Measurements from ENCODE around the gene TSACC.
"Not testable (repeated sequence)": the region's sequence is repeated elsewhere in the genome, so short reads cannot be mapped to it uniquely, and the experiment has no call there.

TSACC gene

DNA sequence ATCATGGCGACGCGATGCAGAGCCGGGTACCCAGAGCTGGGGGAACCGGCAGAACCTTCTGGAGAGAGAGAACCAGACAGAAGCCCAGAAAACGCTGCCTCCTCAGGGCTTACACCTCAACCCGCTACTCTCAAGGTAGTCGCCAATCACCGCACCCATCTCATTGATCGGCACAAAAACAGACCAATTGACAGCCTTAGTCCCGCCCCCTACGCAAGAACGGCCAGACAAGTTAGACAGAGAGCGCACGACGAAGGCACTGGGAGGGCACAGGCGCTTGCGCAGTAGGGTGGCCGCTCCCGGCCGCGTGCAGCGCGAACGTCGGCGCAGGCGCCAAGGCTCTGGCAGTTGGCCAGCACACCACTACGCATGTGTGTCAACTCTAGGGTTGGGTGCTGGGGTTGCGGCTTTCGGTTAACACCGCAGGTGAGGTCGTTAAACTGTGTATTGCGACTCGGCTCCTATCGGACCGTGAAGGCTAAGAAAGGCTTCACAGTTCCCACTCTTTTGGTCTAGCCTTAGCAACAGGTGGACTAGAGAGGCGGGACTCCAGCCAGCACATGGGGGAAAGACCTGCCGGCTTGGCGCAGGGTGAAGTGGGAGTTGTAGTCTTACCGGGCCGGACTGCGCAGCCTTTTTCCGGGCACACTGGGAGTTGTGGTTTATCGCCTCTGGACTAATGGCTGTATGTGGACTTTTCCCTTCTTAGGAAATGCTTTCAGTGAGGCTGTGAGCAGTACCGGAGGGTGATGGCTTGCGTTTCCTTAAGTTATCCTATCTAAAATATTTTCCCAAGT lies at the start of gene TSACC, which contains the start of gene CCT3:
TSS of gene TSACC (plus strand) at position 347 of the 797 bp plus-strand sequence. CDS start 1,232 bp downstream, outside the sequence.
TSS of gene CCT3 (minus strand) at position 113 of the 797 bp plus-strand sequence. CDS start at position 5, 108 bp downstream.
- peak; percentile 100 for DNase-seq

DNA sequence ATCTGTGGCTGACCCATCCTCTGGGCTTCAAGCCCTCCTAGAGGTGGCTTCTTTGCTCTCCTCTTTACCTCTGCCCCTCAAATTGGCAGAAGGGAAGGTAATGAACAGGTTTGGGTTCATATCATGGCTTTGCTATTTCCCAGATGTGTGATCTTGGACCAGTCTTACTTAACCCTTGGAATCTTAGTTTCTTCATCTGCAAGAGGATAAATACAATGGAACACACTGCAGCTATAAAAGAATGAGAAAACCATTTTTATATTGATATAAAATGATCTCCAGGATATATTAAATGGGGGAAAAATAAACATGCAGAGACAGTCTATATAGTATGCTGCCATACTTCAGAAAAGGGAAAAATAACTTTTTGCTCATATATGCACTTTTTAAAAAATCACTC lies 48.5 kb upstream of the TSACC start:
- DNase-seq: no peak

DNA sequence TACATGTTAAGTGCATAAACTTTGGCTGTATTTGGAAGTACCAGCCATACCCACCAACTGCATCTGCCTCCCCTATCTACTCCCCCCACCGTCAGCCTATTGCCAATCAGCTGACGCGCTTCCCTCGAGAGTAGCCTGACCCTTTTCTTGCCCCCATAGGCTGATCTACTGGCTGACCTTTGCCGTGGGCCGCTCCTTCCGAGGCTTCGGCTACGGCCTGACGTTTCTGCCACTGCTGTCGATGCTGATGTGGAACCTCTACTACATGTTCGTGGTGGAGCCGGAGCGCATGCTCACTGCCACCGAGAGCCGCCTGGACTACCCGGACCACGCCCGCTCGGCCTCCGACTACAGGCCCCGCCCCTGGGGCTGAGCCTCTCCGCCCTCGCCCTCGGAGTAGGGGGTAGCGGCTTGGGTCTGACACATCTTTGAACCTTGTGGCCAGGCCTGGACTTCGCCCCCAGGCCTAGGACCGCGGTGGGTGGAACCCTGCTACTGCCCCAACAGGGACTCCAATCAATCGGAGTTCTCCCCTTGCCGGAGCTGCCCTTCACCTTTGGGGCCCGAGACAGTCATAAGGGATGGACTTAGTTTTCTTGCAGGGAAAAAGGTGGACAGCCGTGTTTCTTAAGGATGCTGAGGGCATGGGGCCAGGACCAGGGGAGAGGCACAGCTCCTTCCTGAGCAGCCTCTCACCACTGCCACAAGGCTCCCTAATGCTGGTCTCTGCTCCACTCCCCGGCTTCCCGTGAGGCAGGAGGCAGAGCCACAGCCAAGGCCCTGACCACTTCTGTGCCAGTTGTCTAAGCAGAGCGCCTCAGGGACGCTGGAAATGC lies 46.9 kb upstream of the TSACC start:
- peak; percentile 23 for DNase-seq

DNA sequence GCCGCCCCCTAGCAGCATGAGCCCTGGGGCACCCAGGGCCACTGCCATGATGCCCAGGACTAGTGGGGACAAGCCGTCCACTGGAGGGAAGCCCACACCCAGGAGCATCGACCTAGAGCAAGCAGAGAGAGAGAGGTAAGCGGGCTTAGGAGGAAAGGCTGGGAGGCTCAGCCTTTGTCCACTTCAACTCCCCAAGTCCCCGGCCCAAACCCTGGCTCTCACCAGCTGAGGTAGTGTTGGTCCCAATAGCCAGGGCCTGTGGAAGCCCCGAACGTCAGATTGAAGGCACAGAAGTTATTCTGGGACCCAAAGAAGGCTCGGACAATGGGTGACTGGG lies 45.3 kb upstream of the TSACC start:
- DNase-seq: no peak

DNA sequence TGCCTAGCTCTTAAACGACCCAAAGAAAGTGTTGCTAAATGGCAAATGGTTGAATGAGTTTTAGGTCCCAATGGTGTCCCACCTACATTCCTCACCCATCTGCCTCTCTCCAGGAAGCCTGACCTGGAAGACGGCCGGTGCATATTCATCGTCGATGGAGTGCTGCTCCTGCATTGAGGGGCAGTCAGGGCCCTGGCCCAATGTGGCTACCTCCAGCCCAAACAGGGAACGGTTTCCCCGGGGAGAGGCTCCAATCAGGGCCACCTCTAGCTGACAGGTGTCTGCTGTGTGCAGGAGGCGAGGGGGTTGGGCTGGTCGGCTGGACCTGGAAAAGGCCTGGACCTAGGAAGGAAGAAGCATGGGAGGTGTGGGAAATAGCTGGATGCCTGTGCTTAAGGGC lies 44.4 kb upstream of the TSACC start:
- no peak for DNase-seq

DNA sequence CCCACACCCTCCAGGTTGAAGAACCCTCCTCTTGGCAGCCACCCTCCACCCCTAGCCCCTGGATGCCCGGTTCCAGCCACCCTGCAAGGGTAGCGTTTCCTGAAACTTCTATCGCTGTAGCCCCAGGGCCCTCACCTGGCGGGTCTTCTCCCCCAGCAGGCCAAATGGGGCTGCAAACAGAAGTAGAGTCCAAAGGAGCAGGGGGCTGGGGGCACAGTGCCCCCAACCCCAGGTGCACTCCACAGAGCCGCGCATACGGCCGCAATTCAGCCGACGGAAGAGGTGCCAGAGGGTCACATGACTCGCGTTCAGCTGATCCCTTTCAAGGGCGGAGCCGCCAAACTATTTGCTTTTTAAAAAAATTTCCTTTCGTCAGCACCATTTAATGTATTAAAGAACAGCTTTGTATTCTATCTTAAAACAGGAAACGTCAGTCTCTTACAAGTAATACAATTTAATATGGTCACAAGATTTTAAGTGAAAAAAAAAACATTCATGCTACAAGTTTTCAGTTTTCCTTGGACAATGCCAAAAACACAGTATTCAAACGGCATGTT lies 42.9 kb upstream of the TSACC start, which contains the start of gene GLMP:
TSS of gene GLMP (minus strand) at position 289 of the 557 bp plus-strand sequence. CDS start at position 255, 34 bp downstream.
- peak; percentile 64 for DNase-seq

DNA sequence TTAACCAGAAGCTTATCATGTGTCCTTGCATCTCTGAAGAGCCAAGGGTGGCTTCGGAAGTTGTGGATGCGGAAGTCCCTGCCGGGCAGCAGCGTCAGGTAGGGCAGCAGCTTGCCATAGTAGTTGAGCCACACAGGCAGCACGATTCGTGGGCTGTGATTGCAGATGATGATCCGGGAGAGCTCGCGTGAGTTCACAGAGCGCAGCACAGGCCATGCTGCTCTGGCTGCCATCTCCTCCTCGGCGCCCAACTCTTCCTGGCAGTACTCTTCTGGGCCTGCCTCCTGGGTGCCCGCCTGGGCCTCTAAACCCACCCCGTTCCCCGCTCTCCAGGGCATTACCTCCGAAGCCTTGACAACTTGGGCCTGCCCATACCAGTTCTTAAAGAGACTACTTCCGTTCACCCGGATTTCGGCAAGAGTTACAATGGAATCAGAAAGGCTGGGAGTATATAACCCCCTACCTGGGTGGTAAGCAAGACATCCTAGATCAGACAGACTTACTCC lies 39.4 kb upstream of the TSACC start, which contains the start of gene VHLL:
TSS of gene VHLL (minus strand) at position 456 of the 506 bp plus-strand sequence. CDS start at position 338, 118 bp downstream.
- DNase-seq: no peak

DNA sequence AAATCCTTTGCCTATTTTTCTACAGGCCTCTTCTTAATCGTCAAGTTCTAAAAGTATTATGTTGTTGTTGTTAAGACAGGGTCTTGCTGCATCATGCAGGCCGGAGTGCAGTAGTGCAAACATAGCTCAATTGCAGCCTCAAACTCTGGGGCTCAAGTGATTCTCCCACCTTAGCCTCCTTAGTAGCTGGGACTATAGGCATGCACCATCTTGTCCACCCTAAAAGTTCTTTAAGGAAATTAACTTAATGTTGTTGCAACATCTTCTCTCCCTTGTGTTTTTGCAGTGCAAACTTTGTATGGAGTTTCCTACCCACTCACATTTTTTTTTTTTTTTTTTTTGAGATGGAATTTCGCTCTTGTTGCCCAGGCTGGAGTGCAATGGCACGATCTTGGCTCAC lies 35.1 kb upstream of the TSACC start:
- no peak for DNase-seq

DNA sequence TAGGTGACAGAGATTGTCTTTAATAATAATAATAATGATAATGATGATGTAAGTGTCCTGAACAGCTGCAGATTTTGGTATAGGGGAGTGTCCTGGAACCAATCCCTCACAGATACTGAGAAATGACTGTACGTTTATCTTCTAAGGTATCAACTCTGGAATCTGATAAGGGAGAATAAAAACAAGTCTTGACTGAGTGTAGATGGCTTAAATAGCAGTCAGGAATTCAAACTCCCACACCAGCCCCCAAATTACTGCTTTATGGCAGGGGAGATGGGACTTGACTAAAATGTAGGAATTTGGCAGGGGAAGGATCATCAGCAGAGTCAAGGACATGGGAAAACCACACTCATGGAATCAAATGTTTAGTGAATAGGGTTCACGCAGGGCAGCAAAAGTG lies 33.1 kb upstream of the TSACC start:
- no peak for DNase-seq

DNA sequence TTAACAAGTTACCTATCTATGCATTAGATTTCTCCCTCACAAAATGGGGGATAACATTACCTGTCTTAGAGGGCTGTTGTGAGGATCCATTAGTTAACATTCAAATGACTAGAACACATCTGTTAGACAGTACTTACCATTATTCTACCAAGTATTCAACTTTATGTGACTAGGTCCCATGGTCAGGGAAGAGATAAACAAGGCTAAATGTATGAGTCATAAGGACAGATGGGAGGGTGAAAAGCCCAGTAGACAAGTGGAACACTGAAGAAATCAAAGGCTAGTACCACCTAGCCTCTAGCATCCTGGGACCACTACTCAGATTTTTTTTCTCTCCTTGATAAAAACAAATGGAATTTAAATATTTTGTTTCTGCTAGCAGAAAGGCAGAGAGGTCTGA lies 30.2 kb upstream of the TSACC start:
- no peak for DNase-seq

DNA sequence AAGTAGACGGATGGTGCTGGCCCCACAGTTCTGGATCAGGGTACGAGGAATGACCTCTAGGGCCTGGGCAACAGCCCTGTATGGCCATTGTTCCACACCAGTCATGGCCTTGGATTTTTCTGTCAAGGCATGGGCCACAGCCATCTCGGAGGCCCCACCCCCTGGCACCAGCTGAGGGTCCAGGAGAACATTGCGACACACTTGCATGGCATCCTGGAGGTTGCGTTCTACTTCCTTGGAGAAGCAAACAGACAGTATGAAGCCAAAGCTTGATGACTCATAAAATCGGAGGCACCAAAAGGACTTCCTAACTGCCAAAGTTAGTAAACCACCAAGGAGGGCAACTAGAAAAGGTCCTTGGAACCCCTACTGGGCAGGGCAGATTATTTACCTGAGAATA lies 27.4 kb upstream of the TSACC start:
- DNase-seq: no peak

DNA sequence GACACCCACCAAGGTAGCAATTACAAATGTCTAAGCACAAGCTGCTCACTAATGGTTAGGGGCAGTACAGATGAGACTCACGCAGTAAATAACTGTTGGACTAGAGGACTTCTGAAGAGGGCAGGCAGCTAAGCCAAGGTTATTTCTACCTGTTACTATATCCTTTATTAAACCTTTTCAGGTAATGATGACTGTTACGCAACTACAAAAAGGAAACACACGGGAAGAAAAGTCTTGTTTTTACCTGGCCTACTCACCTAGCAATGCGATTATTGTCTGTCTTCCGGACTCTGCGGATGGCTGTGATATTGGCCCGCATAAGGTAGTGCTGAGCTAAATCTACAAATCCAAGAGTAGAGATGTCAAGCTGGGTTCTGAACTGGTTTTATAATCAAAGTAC lies 21.4 kb upstream of the TSACC start:
- DNase-seq: no peak

DNA sequence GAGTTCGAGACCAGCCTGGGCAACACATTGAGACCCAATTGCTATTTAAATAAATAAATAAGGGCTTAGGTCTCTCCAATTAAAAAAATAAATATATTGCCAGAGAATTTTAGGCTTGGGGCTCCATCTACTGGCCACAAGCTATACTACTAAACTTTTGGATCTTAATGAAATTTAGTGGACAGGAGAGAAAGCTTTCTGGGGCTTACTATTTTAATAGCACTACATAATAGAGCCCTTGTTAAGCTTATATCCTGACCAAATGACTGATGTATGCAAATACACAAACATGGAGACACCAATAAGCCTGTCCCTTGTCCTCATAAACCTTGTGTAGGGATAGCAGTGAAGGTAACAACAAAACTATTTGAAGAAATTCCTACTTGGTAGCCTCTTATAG lies 18.7 kb upstream of the TSACC start:
- peak; percentile 49 for DNase-seq

DNA sequence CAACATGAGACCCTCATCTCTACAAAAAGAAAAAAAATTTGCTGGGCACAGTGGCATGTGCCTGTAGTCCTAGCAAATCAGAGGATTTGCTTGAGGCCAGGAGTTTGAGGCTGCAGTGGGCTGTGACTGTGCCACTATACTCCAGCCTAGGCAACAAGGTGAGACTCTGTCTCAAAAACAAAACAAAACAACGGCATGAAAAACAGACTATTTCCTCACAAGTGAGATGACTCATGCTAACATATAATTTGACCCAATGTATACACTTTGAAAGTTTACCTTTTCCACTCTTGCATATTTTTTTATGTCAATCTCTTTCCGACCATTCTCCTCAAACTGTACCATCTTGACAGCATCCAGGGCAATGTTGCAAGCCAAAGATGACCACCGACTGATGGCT lies 17.8 kb upstream of the TSACC start:
- no peak for DNase-seq

DNA sequence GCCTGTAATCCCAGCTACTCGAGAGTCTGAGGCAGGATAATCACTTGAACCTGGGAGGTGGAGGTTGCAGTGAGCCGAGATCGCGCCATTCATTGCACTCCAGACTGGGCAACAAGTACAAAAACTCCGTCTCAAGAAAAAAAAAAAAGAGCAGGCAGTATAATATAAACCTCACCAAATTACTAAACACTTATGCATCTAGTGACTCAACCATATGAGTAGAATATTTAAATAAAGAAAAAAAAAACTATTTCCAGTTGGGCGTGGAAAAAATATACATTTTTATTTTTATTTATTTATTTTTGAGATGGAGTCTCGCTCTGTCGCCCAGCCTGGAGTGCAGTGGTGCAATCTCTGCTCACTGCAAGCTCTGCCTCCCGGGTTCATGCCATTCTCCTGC lies 15.1 kb upstream of the TSACC start:
- DNase-seq: not testable (repeated sequence)

DNA sequence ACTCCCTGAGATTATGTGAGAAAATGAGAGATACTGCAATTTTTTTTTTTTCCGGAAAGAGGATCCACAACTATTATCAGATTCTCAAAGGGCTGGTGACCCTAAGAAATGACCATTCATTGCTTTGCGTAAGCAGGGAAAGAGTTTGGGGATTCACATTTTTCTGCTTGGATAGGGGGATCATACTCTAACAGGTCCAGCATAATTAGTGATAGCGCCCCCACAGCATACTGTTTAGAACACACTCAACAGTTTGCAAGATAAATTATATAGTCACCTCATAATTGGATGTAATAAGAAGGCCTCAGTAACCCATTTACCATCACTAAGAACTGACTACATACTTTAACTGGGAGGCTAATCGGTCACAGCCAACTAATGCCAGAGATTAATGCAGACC lies 2.1 kb upstream of the TSACC start:
- DNase-seq: peak; percentile 17

DNA sequence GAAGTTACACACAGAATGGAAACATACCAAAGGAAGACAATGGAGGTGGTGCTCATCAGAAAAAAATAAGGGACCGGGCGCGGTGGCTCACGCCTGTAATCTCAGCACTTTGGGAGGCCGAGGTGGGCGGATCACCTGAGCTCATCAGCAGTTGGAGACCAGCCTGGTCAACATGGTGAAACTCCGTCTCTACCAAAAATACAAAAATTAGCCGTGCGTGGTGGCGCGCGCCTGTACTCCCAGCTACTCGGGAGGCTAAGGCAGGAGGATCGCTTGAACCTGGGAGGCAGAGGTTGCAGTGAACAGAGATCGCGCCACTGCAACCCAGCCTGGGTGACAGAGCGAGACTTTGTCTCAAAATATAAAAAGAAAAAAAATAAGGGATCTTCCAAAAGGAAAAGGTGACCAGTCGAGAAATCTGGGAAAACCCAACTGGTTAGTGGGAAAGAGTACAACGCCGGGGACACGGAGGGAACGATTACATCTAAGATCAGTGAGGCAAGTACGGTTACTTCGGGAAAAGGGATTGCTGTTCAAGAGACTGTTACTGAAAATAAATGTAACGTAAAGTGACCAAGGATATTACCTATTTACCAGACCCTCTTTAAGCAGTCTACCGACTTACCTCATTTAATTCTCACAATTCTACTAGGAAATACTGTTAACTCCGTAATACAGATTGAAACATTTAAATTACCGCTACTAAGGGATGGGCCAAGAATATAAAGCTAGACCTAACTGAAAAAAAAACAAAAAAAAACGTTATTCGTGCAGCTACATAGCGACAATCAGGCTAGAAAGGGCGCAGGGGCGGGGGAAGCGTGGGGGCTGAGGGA lies 1.1 kb upstream of the TSACC start:
- DNase-seq: no peak

DNA sequence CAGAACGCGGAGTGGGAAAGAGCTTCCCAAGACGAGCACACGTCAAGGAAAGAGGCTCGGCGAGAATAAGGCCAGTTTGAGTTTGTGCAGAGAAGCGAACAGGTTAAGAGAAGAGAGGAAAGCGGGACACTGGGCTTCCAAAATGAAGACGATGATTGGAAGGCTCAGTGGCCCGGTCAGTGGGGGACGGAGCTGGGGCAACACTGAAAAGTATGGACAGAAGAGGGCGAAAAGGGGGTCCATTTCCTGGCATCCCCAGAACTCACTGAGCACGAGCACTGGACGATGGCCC lies 492 bp upstream of the TSACC start:
- no peak for DNase-seq

DNA sequence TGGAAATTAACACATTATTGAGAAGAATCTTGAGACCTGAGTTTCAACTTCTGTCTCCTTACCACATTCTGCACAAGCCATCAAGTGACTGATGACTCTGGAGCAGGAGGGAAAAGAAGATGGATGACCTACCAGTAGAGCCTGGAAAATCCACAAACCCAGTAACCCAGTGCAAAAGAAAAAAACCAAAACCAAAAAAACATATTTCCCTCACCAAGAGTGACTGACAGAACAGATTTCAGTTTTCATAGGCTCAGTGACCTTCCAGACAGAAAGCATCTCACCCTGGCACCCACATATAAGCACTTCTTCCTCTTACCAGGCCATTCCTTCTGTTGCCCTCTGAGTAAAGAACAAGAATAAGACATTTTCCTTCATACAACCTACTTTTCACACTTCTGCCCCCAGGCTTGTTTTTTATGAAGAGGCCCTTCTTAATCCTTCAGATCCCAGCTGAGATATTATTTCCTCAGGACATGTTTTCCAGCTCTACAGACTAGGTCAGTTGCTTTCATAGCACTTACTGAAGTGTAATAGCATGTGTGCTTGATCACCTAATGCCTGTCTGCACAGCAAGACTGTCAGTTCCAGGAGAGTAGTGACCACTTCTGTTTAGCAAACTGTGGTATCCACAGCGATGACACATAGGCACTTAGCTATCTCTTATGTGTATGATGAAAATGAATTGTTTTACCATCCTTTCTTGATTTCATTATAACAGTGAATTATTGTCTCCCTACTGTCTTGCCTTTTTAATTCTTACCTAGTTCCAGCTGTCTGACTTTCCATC lies 4.0 kb downstream of the TSACC start:
- DNase-seq: no peak

DNA sequence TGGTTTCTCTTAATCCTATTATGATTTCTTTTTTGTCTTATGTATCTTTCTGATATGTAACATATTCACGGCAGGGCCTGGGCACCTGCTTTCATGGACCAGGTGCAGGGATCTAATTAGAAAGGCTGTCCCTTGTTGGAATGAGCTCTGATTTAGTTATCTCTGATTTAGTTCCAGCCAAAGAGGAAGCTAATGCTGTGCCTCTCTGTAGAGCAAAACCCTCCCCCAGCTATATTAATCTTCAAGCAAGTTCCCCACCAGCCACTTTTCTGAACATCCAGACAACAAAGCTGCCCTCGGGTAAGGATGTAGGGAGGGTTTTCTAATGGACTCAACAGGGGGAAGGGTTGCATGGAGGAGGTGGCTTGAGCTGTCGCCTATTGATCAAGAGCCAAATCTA lies 6.1 kb downstream of the TSACC start:
- DNase-seq: no peak

DNA sequence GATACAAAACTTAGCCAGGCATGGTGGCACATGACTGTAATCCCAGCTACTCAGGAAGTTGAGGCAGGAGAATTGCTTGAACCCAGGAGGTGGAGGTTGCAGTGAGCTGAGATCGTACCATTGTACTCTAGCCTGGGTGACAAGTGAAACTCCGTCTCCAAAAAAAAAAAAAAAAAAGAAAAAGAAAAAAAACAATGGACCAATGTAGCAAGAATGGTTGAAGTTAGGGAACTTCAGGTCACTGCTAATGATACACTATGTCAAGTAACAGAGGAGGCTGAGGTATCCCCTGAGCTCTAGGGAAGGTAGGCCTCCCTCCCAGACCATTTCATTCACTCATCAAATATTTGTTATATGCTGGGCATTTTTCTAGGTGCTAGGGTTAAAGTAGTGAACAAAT lies 7.7 kb downstream of the TSACC start:
- not testable (repeated sequence) for DNase-seq

DNA sequence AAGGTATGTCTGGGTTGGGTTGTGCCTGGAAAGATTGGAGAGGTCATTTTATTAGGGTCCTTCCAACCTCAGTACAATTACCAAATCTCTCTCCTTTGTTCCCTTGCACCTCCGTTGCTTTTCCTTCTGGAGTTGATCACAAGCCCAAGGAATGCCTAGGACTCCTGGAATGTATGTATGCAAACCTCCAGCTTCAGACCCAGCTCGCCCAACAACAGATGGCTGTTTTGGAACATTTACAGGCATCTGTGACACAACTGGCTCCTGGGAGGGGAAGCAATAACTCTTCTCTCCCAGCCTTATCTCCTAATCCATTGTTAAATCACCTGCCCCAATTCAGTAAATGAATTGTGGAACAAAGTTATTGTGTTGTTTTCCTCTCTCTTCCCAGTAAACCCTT lies 8.3 kb downstream of the TSACC start:
- no peak for DNase-seq

All from CD4-positive, alpha-beta T cell treated with Interleukin-21 for 1 hour (primary cell).